Measurements from ENCODE around the gene CLVS2.

The CLVS2 gene

GRCh38 chr6:122995921-122996793 is at the start of gene CLVS2:
TSS of gene CLVS2 (plus strand) at chr6:122996235. CDS start at chr6:122997778, 1,543 bp downstream.
- DNase-seq = no peak

GRCh38 chr6:122947355-122947754 is 48.7 kb upstream of the CLVS2 start:
- DNase-seq = no peak

GRCh38 chr6:122953766-122954165 is 42.3 kb upstream of the CLVS2 start:
- no peak for DNase-seq

GRCh38 chr6:122956376-122956775 is 39.7 kb upstream of the CLVS2 start:
- no peak for DNase-seq

GRCh38 chr6:122962000-122962624 is 33.9 kb upstream of the CLVS2 start:
- no peak for DNase-seq

- no peak for DNase-seq
Measured at GRCh38 chr6:122969999-122970533, 26.0 kb upstream of the CLVS2 start.

- DNase-seq = no peak
Measured at GRCh38 chr6:122977180-122977579, 18.9 kb upstream of the CLVS2 start.

- no peak for DNase-seq
Measured at GRCh38 chr6:122984393-122984792, 11.6 kb upstream of the CLVS2 start.

- DNase-seq = no peak
Measured at GRCh38 chr6:122994256-122994655, 1.8 kb upstream of the CLVS2 start.

- no peak for DNase-seq
Measured at GRCh38 chr6:122996794-122997505, 915 bp downstream of the CLVS2 start.

GRCh38 chr6:122997541-122998150 is 1.6 kb downstream of the CLVS2 start:
- no peak for DNase-seq

- DNase-seq = no peak
Measured at GRCh38 chr6:122998403-122998975, 2.5 kb downstream of the CLVS2 start.

GRCh38 chr6:123000244-123000770 is 4.3 kb downstream of the CLVS2 start:
- no peak for DNase-seq

- DNase-seq = no peak
Measured at GRCh38 chr6:123001540-123001939, 5.5 kb downstream of the CLVS2 start.

- no peak for DNase-seq
Measured at GRCh38 chr6:123007885-123008284, 11.8 kb downstream of the CLVS2 start.

- no peak for DNase-seq
Measured at GRCh38 chr6:123009059-123009458, 13.0 kb downstream of the CLVS2 start.

GRCh38 chr6:123014835-123015234 is 18.8 kb downstream of the CLVS2 start:
- DNase-seq = no peak

- DNase-seq = no peak
Measured at GRCh38 chr6:123016431-123017103, 20.5 kb downstream of the CLVS2 start.

- DNase-seq = no peak
Measured at GRCh38 chr6:123017104-123017682, 21.2 kb downstream of the CLVS2 start.

- DNase-seq = no peak
Measured at GRCh38 chr6:123022975-123023374, 26.9 kb downstream of the CLVS2 start.

GRCh38 chr6:123024976-123025375 is 28.9 kb downstream of the CLVS2 start:
- DNase-seq = no peak

Measured in activated CD8-positive, alpha-beta memory T cell treated with anti-CD3 and anti-CD28 coated beads, Interleukin-2, amount 50 U/mL, for 4 hours (primary cell).